ENCODE data around the gene TEX52. TPM values are rescaled to one million over a fixed set of nuclear protein-coding genes. Genes with fewer than 3 reads are reported as not detected.
A peak's percentile ranks its signal among the peaks of the same experiment; 100 is the strongest.

TEX52 gene
- total RNA-seq, 2 experiments from 2014 or later, result 0.29 to 0.36 TPM

GRCh38 chr12:2832550-2833127, 24.2 kb downstream of the TEX52 start:
- no peak for TF ChIP-seq CTCF (IDR thresholded peaks at IDR 0.05)
- peaks cover 21% of the 10 kb centered on the region for H3K36me3 Mint-ChIP-seq (ENCODE audit: low read depth)
- peaks cover 16% of the 10 kb centered on the region for H3K4me1 Mint-ChIP-seq (ENCODE audit: low read depth)
- no peak for DNase-seq
- no peaks in the 10 kb centered on the region for H3K9me3 Mint-ChIP-seq
- no peaks in the 10 kb centered on the region for H3K27me3 Mint-ChIP-seq
- ATAC-seq, result no peak
- intact Hi-C loops (cut with micrococcal nuclease), result no loop called here
- H3K4me3 Mint-ChIP-seq, result no peak overlapping the region
- POLR2A ChIA-PET, result interaction anchor here (1.4 to 1.6 kb wide), 3 partner anchors 15 to 44 kb away, joined by 4 read pairs; no protein-coding TSS in a partner anchor
- CTCF ChIA-PET, result interaction anchor here (1.3 kb wide), 2 partner anchors 19 to 149 kb away, joined by 3 read pairs; no protein-coding TSS in a partner anchor
- peak overlapping the region; percentile 15 for H3K27ac Mint-ChIP-seq

GRCh38 chr12:2829275-2829674, 27.6 kb downstream of the TEX52 start:
- TF ChIP-seq CTCF (IDR thresholded peaks at IDR 0.05), result no peak
- intact Hi-C loops (cut with micrococcal nuclease), result no loop called here
- H3K27ac Mint-ChIP-seq, result no peak overlapping the region
- H3K4me3 Mint-ChIP-seq, result no peak overlapping the region
- ChIA-PET CTCF (interaction anchor here (1.5 kb wide), 1 partner anchor 25 kb away, joined by 5 read pairs; no protein-coding TSS in a partner anchor), POLR2A (no interaction called here)
- H3K4me1 Mint-ChIP-seq (ENCODE audit: low read depth), result peaks cover 4% of the 10 kb centered on the region
- ATAC-seq, result no peak
- H3K27me3 Mint-ChIP-seq, result no peaks in the 10 kb centered on the region
- H3K36me3 Mint-ChIP-seq (ENCODE audit: low read depth), result peaks cover 25% of the 10 kb centered on the region
- no peaks in the 10 kb centered on the region for H3K9me3 Mint-ChIP-seq
- DNase-seq, result no peak

GRCh38 chr12:2826721-2827515, 29.9 kb downstream of the TEX52 start:
- DNase-seq, result no peak
- H3K27me3 Mint-ChIP-seq, result no peaks in the 10 kb centered on the region
- H3K36me3 Mint-ChIP-seq (ENCODE audit: low read depth), result peaks cover 38% of the 10 kb centered on the region
- no peak overlapping the region for H3K4me3 Mint-ChIP-seq
- H3K27ac Mint-ChIP-seq, result no peak overlapping the region
- ATAC-seq, result no peak
- H3K9me3 Mint-ChIP-seq, result no peaks in the 10 kb centered on the region
- POLR2A ChIA-PET, result no interaction called here
- TF ChIP-seq CTCF (IDR thresholded peaks at IDR 0.05), result no peak
- CTCF ChIA-PET, result no interaction called here
- peaks cover 4% of the 10 kb centered on the region for H3K4me1 Mint-ChIP-seq (ENCODE audit: low read depth)
- intact Hi-C loops (cut with micrococcal nuclease), result no loop called here

GRCh38 chr12:2826036-2826435, 30.8 kb downstream of the TEX52 start:
- POLR2A ChIA-PET, result interaction anchor here (0.6 to 1.0 kb wide), 2 partner anchors 14 to 19 kb away, joined by 3 to 4 read pairs; no protein-coding TSS in a partner anchor
- intact Hi-C loops (cut with micrococcal nuclease), result no loop called here
- Mint-ChIP-seq H3K27ac (no peak overlapping the region), H3K27me3 (no peaks in the 10 kb centered on the region), H3K36me3 (ENCODE audit: low read depth) (peaks cover 37% of the 10 kb centered on the region), H3K4me1 (ENCODE audit: low read depth) (peaks cover 4% of the 10 kb centered on the region), H3K9me3 (no peaks in the 10 kb centered on the region), H3K4me3 (no peak overlapping the region)
- ATAC-seq (no peak), DNase-seq (no peak)
- CTCF ChIA-PET, result interaction anchor here (1.1 to 1.2 kb wide), 2 partner anchors 118 to 143 kb away, joined by 3 to 4 read pairs; no protein-coding TSS in a partner anchor
- TF ChIP-seq CTCF (IDR thresholded peaks at IDR 0.05), result no peak

- ChIA-PET CTCF (interaction anchor here (1.1 to 1.2 kb wide), 2 partner anchors 119 to 142 kb away, joined by 3 to 4 read pairs; no protein-coding TSS in a partner anchor), POLR2A (interaction anchor here (1.0 kb wide), 1 partner anchor 20 kb away, joined by 3 read pairs; no protein-coding TSS in a partner anchor)
- intact Hi-C loops (cut with micrococcal nuclease), result no loop called here
- Mint-ChIP-seq H3K36me3 (ENCODE audit: low read depth) (peaks cover 38% of the 10 kb centered on the region), H3K27ac (no peak overlapping the region), H3K9me3 (no peaks in the 10 kb centered on the region), H3K4me1 (ENCODE audit: low read depth) (peaks cover 4% of the 10 kb centered on the region), H3K4me3 (no peak overlapping the region), H3K27me3 (no peaks in the 10 kb centered on the region)
- ATAC-seq, result no peak
- no peak for DNase-seq
- TF ChIP-seq CTCF (IDR thresholded peaks at IDR 0.05), result no peak
Observed at GRCh38 chr12:2825132-2825531, 31.7 kb downstream of the TEX52 start.

Measured in activated CD8-positive, alpha-beta T cell treated with anti-CD3 and anti-CD28 coated beads for 36 hours (primary cell).